A673 (cell line): Measurements from ENCODE around the gene EXOC3L1.

ENCODE experiments used
- EZH2 ChIP-seq: fragments of 200-600 bp; sonication (generic); IDR thresholded peaks from 2 replicates; pipeline ENCODE4 v1.6.1; 2017; ENCODE audit warnings: borderline replicate concordance, low read depth, mild to moderate bottlenecking, mixed read lengths, antibody characterized with exemption, low read length; ENCODE audit not compliant: poor library complexity, severe bottlenecking
- TF ChIP-seq, protein P1 (sequence below): fragments of 300-800, 200-600 bp; sonication (generic); conservative IDR thresholded peaks from 2 replicates; pipeline ENCODE4 v1.5.1; 2017; ENCODE audit warnings: low read depth, mild to moderate bottlenecking, antibody characterized with exemption, low read length, moderate library complexity, mixed read lengths

DNA sequence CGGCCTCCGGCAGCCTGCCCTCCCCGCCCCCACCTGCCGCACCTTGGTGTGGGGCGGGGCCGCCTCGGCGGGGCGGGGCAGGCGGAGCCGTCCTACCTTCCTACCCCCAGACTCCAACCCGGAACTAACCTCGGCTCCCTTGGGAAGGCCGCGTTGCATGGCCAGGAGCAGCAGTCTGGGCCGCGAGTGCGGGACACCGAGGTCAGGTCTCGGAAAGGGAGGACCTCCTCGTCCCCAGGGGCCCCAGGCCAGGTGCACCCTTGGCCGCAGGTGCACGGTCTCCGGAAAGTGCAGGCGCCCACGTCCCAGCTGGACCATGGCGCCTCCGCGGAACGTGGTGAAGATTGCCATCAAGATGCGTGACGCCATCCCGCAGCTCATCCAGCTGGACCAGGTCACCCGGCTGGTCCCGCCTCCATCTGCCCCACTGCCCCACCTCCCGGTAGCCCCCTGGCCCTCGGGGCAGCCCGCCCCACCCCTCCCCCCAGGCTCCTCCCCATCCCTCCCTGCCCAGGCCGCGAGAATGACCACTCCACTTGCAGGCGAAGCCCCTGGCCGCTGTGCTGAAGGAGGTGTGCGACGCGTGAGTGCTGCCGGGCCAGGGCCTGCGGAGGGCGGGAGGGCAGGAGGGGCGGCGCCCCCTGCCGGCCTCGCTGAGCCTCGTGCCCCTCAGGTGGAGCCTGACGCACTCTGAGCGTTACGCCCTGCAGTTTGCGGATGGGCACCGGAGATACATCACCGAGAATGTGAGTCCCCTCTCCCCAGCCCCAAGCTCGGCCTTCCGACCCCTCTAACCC, 9.3 kb upstream of the EXOC3L1 start, which contains the start of gene ELMO3:
- TF ChIP-seq, protein P1, sequence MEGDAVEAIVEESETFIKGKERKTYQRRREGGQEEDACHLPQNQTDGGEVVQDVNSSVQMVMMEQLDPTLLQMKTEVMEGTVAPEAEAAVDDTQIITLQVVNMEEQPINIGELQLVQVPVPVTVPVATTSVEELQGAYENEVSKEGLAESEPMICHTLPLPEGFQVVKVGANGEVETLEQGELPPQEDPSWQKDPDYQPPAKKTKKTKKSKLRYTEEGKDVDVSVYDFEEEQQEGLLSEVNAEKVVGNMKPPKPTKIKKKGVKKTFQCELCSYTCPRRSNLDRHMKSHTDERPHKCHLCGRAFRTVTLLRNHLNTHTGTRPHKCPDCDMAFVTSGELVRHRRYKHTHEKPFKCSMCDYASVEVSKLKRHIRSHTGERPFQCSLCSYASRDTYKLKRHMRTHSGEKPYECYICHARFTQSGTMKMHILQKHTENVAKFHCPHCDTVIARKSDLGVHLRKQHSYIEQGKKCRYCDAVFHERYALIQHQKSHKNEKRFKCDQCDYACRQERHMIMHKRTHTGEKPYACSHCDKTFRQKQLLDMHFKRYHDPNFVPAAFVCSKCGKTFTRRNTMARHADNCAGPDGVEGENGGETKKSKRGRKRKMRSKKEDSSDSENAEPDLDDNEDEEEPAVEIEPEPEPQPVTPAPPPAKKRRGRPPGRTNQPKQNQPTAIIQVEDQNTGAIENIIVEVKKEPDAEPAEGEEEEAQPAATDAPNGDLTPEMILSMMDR: no peak; the same call in 1 of the 2 replicates
- no peak for TF ChIP-seq EZH2
